ENCODE data around the gene RHEBL1. TPM values are rescaled to one million over a fixed set of nuclear protein-coding genes. Genes with fewer than 3 reads are reported as not detected.

RHEBL1 gene
- polyA plus RNA-seq, result 0.31 to 0.63 TPM (median 0.51 TPM) in 3 replicates
- polyA plus RNA-seq (2011; ENCODE audit: low read depth), result 0.35 TPM
- polyA plus RNA-seq (2011; cell fraction: cytosol; rRNA removed), result 0.30 and 0.44 TPM in 2 replicates
- polyA plus RNA-seq (2011; cell fraction: nucleus; rRNA removed), result 0.47 and 0.59 TPM in 2 replicates
- polyA plus RNA-seq (2012; ENCODE audit: low replicate concordance), result 0.55 and 0.86 TPM in 2 replicates
- 0.16 to 1.0 TPM (median 0.92 TPM) in 3 replicates for polyA minus RNA-seq
- not detected for polyA minus RNA-seq (2011; cell fraction: cytosol; rRNA and poly(A)+ RNA removed)
- not detected in 2 replicates for polyA minus RNA-seq (2011; cell fraction: nucleus; rRNA and poly(A)+ RNA removed)

GRCh38 chr12:49069507-49070346 lies at the start of gene RHEBL1:
TSS of gene RHEBL1 (minus strand) at chr12:49069979. CDS start at chr12:49069785, 194 bp downstream.
- dilution Hi-C loops (cut with MboI; ENCODE audit: extremely low pct_ligation_motif_present, low sequenced_read_pairs), result no loop called here
- Histone ChIP-seq H3K79me2 (ENCODE audit: control insufficient read depth, insufficient read depth, low read length) (no peaks in the 10 kb centered on the region), H3K4me3 (ENCODE audit: control insufficient read depth in 2 of 3, extremely low read depth in 1 of 3, insufficient read depth in 2 of 3, low read depth in 1 of 3, low read length in 3 of 3) (peak within 1 kb of the TSS; percentile 63 to 82 (median 81)), H3K4me2 (ENCODE audit: control insufficient read depth, extremely low read depth, insufficient read depth, low read depth, low read length) (peak within 1 kb of the TSS; percentile 94), H3K9me1 (ENCODE audit: control insufficient read depth, extremely low read depth, insufficient read depth, low read length) (no peaks in the 10 kb centered on the region), H3K36me3 (ENCODE audit: control insufficient read depth in 2 of 2, extremely low read depth in 1 of 2, insufficient read depth in 2 of 2, low read length in 2 of 2) (no peaks in the 10 kb centered on the region), H4K20me1 (ENCODE audit: control insufficient read depth, extremely low read depth, insufficient read depth, low read length) (no peaks in the 10 kb centered on the region), H3K4me1 (ENCODE audit: control insufficient read depth, extremely low read depth, insufficient read depth, low read length) (peaks cover 8% of the 10 kb centered on the region), H3K27ac (ENCODE audit: control insufficient read depth, insufficient read depth, low read length) (peak within 1 kb of the TSS; percentile 65), H3K9ac (ENCODE audit: control insufficient read depth, extremely low read depth, insufficient read depth, low read length) (peak within 1 kb of the TSS; percentile 74), H3K9me3 (ENCODE audit: control insufficient read depth, low read depth, low read length) (no peaks in the 10 kb centered on the region), H3K27me3 (ENCODE audit: control insufficient read depth, extremely low read depth, insufficient read depth, low read length) (no peaks in the 10 kb centered on the region), H2AFZ (ENCODE audit: control insufficient read depth, low read length) (peak within 1 kb of the TSS; percentile 87)
- peak; percentile 27 to 46 (median 29) for TF ChIP-seq CTCF (optimal IDR thresholded peaks at IDR 0.05 in 1 of 3, IDR thresholded peaks at IDR 0.05 in 1 of 3, conservative IDR thresholded peaks at IDR 0.05 in 1 of 3; ENCODE audit: extremely low read depth in 1 of 3, insufficient read depth in 2 of 3, low read length in 3 of 3)
- no peak for TF ChIP-seq EZH2 (IDR thresholded peaks at IDR 0.05; ENCODE audit: low read length)
- FAIRE-seq (peak; percentile 39), DNase-seq (ENCODE audit: low read depth, low spot score) (peak; percentile 62)

- Histone ChIP-seq H3K27me3 (ENCODE audit: control insufficient read depth, extremely low read depth, insufficient read depth, low read length) (no peaks in the 10 kb centered on the region), H3K79me2 (ENCODE audit: control insufficient read depth, insufficient read depth, low read length) (peaks cover 23% of the 10 kb centered on the region), H3K9me3 (ENCODE audit: control insufficient read depth, low read depth, low read length) (no peaks in the 10 kb centered on the region), H3K9me1 (ENCODE audit: control insufficient read depth, extremely low read depth, insufficient read depth, low read length) (no peaks in the 10 kb centered on the region), H4K20me1 (ENCODE audit: control insufficient read depth, extremely low read depth, insufficient read depth, low read length) (no peaks in the 10 kb centered on the region), H2AFZ (ENCODE audit: control insufficient read depth, low read length) (peak overlapping the region; percentile 98), H3K4me2 (ENCODE audit: control insufficient read depth, extremely low read depth, insufficient read depth, low read depth, low read length) (peak overlapping the region; percentile 94), H3K36me3 (ENCODE audit: control insufficient read depth in 2 of 2, extremely low read depth in 1 of 2, insufficient read depth in 2 of 2, low read length in 2 of 2) (peaks cover 0 to 4% of the 10 kb centered on the region in 2 experiments), H3K9ac (ENCODE audit: control insufficient read depth, extremely low read depth, insufficient read depth, low read length) (peak overlapping the region; percentile 86), H3K4me3 (ENCODE audit: control insufficient read depth in 2 of 3, extremely low read depth in 1 of 3, insufficient read depth in 2 of 3, low read depth in 1 of 3, low read length in 3 of 3) (peak overlapping the region; percentile 93 to 98 (median 93)), H3K4me1 (ENCODE audit: control insufficient read depth, extremely low read depth, insufficient read depth, low read length) (peaks cover 16% of the 10 kb centered on the region), H3K27ac (ENCODE audit: control insufficient read depth, insufficient read depth, low read length) (peak overlapping the region; percentile 54)
- no peak for TF ChIP-seq CTCF (optimal IDR thresholded peaks at IDR 0.05 in 1 of 3, IDR thresholded peaks at IDR 0.05 in 1 of 3, conservative IDR thresholded peaks at IDR 0.05 in 1 of 3; ENCODE audit: extremely low read depth in 1 of 3, insufficient read depth in 2 of 3, low read length in 3 of 3)
- dilution Hi-C loops (cut with MboI; ENCODE audit: extremely low pct_ligation_motif_present, low sequenced_read_pairs), result no loop called here
- no peak for DNase-seq (ENCODE audit: low read depth, low spot score)
- no peak for FAIRE-seq
Measured at GRCh38 chr12:49111206-49111605, 41.4 kb upstream of the RHEBL1 start.

Data from keratinocyte (primary cell).